Left renal cortex interstitium (tissue), 4 donors: ENCODE data around the gene PXN. TPM values are rescaled to one million over a fixed set of nuclear protein-coding genes. Genes with fewer than 3 reads are reported as not detected.

Experiments used
- DNase-seq, 4 donors: peaks; one replicate each; pipeline ENCODE4 v3.0.0-alpha.2; 2013; ENCODE audit warnings: low read depth in 4 of 4, low spot score in 2 of 4, missing footprints in 1 of 4
- polyA plus RNA-seq, 4 donors: library from polyadenylated mRNA; unstranded; fragments of 120-200 nt; gene quantifications; one replicate each; pipeline ENCODE4 v1.2.1, GENCODE V29; 2013; ENCODE audit not compliant: insufficient read length in 4 of 4

Gene PXN
- polyA plus RNA-seq, 4 donors, result 59.9 to 86.7 (median 69.9) TPM

- no peak for DNase-seq
These were observed 83.4 kb downstream of the PXN start for GRCh38 chr12:120181991-120182631.

GRCh38 chr12:120180975-120181374 lies 84.6 kb downstream of the PXN start:
- no peak for DNase-seq

GRCh38 chr12:120175537-120175936 lies 90.0 kb downstream of the PXN start:
- no peak for DNase-seq

GRCh38 chr12:120175062-120175461 lies 90.5 kb downstream of the PXN start:
- no peak for DNase-seq

- DNase-seq, result no peak
These were observed 93.5 kb downstream of the PXN start for GRCh38 chr12:120172053-120172452.

GRCh38 chr12:120170631-120171030 lies 94.9 kb downstream of the PXN start:
- DNase-seq, result no peak

GRCh38 chr12:120169946-120170345 lies 95.6 kb downstream of the PXN start:
- no peak for DNase-seq

GRCh38 chr12:120168337-120168736 lies 97.2 kb downstream of the PXN start:
- no peak for DNase-seq

- DNase-seq, result no peak
These were observed 97.9 kb downstream of the PXN start for GRCh38 chr12:120167529-120168095.

GRCh38 chr12:120164293-120164692 lies 101.2 kb downstream of the PXN start:
- no peak for DNase-seq

GRCh38 chr12:120162763-120163162 lies 102.8 kb downstream of the PXN start:
- DNase-seq, result no peak

GRCh38 chr12:120161852-120162251 lies 103.7 kb downstream of the PXN start:
- DNase-seq, result no peak

Other genes starting within 250 kb of the PXN start
- gene RAB35, start 149.0 kb downstream of the PXN start, polyA plus RNA-seq, result 10 to 100 TPM; 33.6 to 47.7 (median 41.7) TPM
- 10 to 100 TPM; 45.9 to 68.8 (median 54.6) TPM for gene GCN1, start 71.0 kb downstream of the PXN start, polyA plus RNA-seq
- gene RPLP0, start 64.6 kb downstream of the PXN start, polyA plus RNA-seq, result 1,000 to 10,000 TPM; 2,524 to 3,028 (median 2,862) TPM
- 1 to 10 TPM in 1 of 4 donors, under 1 TPM in 1, not detected in 2; 0.92 to 2.6 TPM for gene RNU4-2, start 26.2 kb upstream of the PXN start, polyA plus RNA-seq
- not detected for gene RNU4-1, start 27.5 kb upstream of the PXN start, polyA plus RNA-seq
- gene SIRT4, start 36.6 kb upstream of the PXN start, polyA plus RNA-seq, result 1 to 10 TPM; 3.0 to 4.6 (median 4.4) TPM
- gene PLA2G1B, start 62.0 kb upstream of the PXN start, polyA plus RNA-seq, result under 1 TPM in 3 of 4 donors, not detected in 1; 0.43 to 0.75 (median 0.65) TPM
- gene MSI1, start 103.4 kb upstream of the PXN start, polyA plus RNA-seq, result 10 to 100 TPM; 16.8 to 31.9 (median 25.2) TPM
- gene COX6A1, start 172.4 kb upstream of the PXN start, polyA plus RNA-seq, result 100 to 1,000 TPM; 274 to 383 (median 330) TPM
- gene TRIAP1, start 180.7 kb upstream of the PXN start, polyA plus RNA-seq, result 10 to 100 TPM; 35.0 to 48.4 (median 42.8) TPM
- gene GATC, start 180.7 kb upstream of the PXN start, polyA plus RNA-seq, result 10 to 100 TPM; 30.5 to 36.9 (median 33.6) TPM
- gene SRSF9, start 204.0 kb upstream of the PXN start, polyA plus RNA-seq, result 100 to 1,000 TPM; 212 to 273 (median 244) TPM
- gene DYNLL1, start 230.4 kb upstream of the PXN start, polyA plus RNA-seq, result 100 to 1,000 TPM; 460 to 545 (median 496) TPM